HAP-1 (cell line): ENCODE measurements around the gene CD274.

Experiments
- DNase-seq, 2 experiments: peaks; one replicate each; pipeline ENCODE4 v3.0.0-alpha.2; 2016 to 2020; ENCODE audit warnings: low spot score in 2 of 2
- H3K27me3 ChIP-seq: fragments of 250-450 bp; sonication (Bioruptor Pico); 2 replicates; pipeline ENCODE4 v1.5.1; 2020; ENCODE audit warnings: low read depth, mild to moderate bottlenecking, moderate library complexity
- H3K36me3 ChIP-seq: fragments of 250-450 bp; sonication (Bioruptor Pico); replicated peaks from 2 replicates; pipeline ENCODE4 v1.5.1; 2020; ENCODE audit warnings: mild to moderate bottlenecking
- H3K4me1 ChIP-seq: fragments of 250-450 bp; sonication (Bioruptor Pico); 2 replicates; pipeline ENCODE4 v1.5.1; 2020; ENCODE audit warnings: mild to moderate bottlenecking
- H3K4me3 ChIP-seq: fragments of 250-450 bp; sonication (Bioruptor Pico); 2 replicates; pipeline ENCODE4 v1.5.1; 2020; ENCODE audit warnings: mild to moderate bottlenecking, moderate library complexity
- H3K9me3 ChIP-seq: fragments of 250-450 bp; sonication (Bioruptor Pico); 2 replicates; pipeline ENCODE4 v1.5.1; 2020; ENCODE audit warnings: mild to moderate bottlenecking, moderate library complexity
- in situ Hi-C: fragments of 300-500 bp; cut with MboI; formaldehyde crosslinking; loops from 3 replicates; pipeline ENCODE4 v1.14.3; 2020; ENCODE audit warnings: low sequenced_read_pairs, inconsistent platforms, mixed read lengths

Gene CD274

GRCh38 chr9:5450359-5451091 lies at the start of gene CD274:
Gene CD274 (plus strand): TSS chr9:5450542. CDS start chr9:5456114, 5,572 bp downstream.
- no peaks in the 10 kb centered on the region for H3K9me3 ChIP-seq
- in situ Hi-C loops, result loop anchor here (10.0 kb wide), 1 partner anchor 134 kb away; no protein-coding TSS in a partner anchor

GRCh38 chr9:5402217-5402616 lies 48.1 kb upstream of the CD274 start:
- in situ Hi-C loops, result no loop called here
- no peak overlapping the region for H3K4me3 ChIP-seq
- no peak for DNase-seq
- H3K9me3 ChIP-seq, result peaks cover 3% of the 10 kb centered on the region; the same call in 1 of the 2 replicates
- H3K27me3 ChIP-seq, result no peaks in the 10 kb centered on the region
- H3K36me3 ChIP-seq, result no peaks in the 10 kb centered on the region
- H3K4me1 ChIP-seq, result no peaks in the 10 kb centered on the region

More at GRCh38 chr9:5450359-5451091, at the start of gene CD274:
- DNase-seq, result peak; percentile 77 to 90
- Histone ChIP-seq H3K36me3 (no peaks in the 10 kb centered on the region), H3K27me3 (no peaks in the 10 kb centered on the region), H3K4me1 (peaks cover 7% of the 10 kb centered on the region), H3K4me3 (peak within 1 kb of the TSS; percentile 28)

- Histone ChIP-seq H3K9me3 (peaks cover 14% of the 10 kb centered on the region; the same call in 1 of the 2 replicates), H3K27me3 (no peaks in the 10 kb centered on the region), H3K4me3 (no peak overlapping the region), H3K4me1 (no peaks in the 10 kb centered on the region), H3K36me3 (no peaks in the 10 kb centered on the region)
- no peak for DNase-seq
- in situ Hi-C loops, result no loop called here
Observed at GRCh38 chr9:5408596-5408995, 41.7 kb upstream of the CD274 start.

- H3K27me3 ChIP-seq, result no peaks in the 10 kb centered on the region
- H3K4me1 ChIP-seq, result no peaks in the 10 kb centered on the region; the same call in 1 of the 2 replicates
- H3K4me3 ChIP-seq, result no peak overlapping the region
- no peaks in the 10 kb centered on the region for H3K36me3 ChIP-seq
- no peak for DNase-seq
- no peaks in the 10 kb centered on the region for H3K9me3 ChIP-seq
- in situ Hi-C loops, result no loop called here
Observed at GRCh38 chr9:5416953-5417352, 33.4 kb upstream of the CD274 start.

GRCh38 chr9:5418481-5418880 lies 31.9 kb upstream of the CD274 start:
- Histone ChIP-seq H3K36me3 (no peaks in the 10 kb centered on the region), H3K4me3 (no peak overlapping the region), H3K4me1 (no peaks in the 10 kb centered on the region; the same call in 1 of the 2 replicates), H3K9me3 (no peaks in the 10 kb centered on the region), H3K27me3 (no peaks in the 10 kb centered on the region)
- DNase-seq, result no peak
- in situ Hi-C loops, result no loop called here

GRCh38 chr9:5419987-5420386 lies 30.4 kb upstream of the CD274 start:
- Histone ChIP-seq H3K4me3 (no peak overlapping the region), H3K27me3 (no peaks in the 10 kb centered on the region), H3K4me1 (no peaks in the 10 kb centered on the region; the same call in 1 of the 2 replicates), H3K9me3 (no peaks in the 10 kb centered on the region), H3K36me3 (no peaks in the 10 kb centered on the region)
- in situ Hi-C loops, result no loop called here
- no peak for DNase-seq

- H3K9me3 ChIP-seq, result no peaks in the 10 kb centered on the region
- no peaks in the 10 kb centered on the region for H3K27me3 ChIP-seq
- no peaks in the 10 kb centered on the region; the same call in 1 of the 2 replicates for H3K4me1 ChIP-seq
- in situ Hi-C loops, result no loop called here
- DNase-seq, result no peak
- no peaks in the 10 kb centered on the region for H3K36me3 ChIP-seq
- no peak overlapping the region for H3K4me3 ChIP-seq
Observed at GRCh38 chr9:5421163-5421562, 29.2 kb upstream of the CD274 start.

- H3K4me3 ChIP-seq, result no peak overlapping the region
- no peaks in the 10 kb centered on the region for H3K36me3 ChIP-seq
- no peaks in the 10 kb centered on the region for H3K4me1 ChIP-seq
- H3K27me3 ChIP-seq, result no peaks in the 10 kb centered on the region
- DNase-seq, result no peak
- in situ Hi-C loops, result no loop called here
- no peaks in the 10 kb centered on the region for H3K9me3 ChIP-seq
Observed at GRCh38 chr9:5422276-5422675, 28.1 kb upstream of the CD274 start.

GRCh38 chr9:5425006-5425628 lies 25.2 kb upstream of the CD274 start:
- H3K36me3 ChIP-seq, result peaks cover 2% of the 10 kb centered on the region; the same call in 1 of the 2 replicates
- peak in 1 of 2 experiments; percentile 47 for DNase-seq
- H3K4me3 ChIP-seq, result no peak overlapping the region
- H3K4me1 ChIP-seq, result no peaks in the 10 kb centered on the region
- in situ Hi-C loops, result loop anchor here (25.0 kb wide), 1 partner anchor 663 kb away; no protein-coding TSS in a partner anchor
- no peaks in the 10 kb centered on the region for H3K9me3 ChIP-seq
- H3K27me3 ChIP-seq, result no peaks in the 10 kb centered on the region

- H3K9me3 ChIP-seq, result no peaks in the 10 kb centered on the region
- no peaks in the 10 kb centered on the region; the same call in 1 of the 2 replicates for H3K4me1 ChIP-seq
- no peak for DNase-seq
- no peaks in the 10 kb centered on the region for H3K27me3 ChIP-seq
- peaks cover 2% of the 10 kb centered on the region; the same call in 1 of the 2 replicates for H3K36me3 ChIP-seq
- no peak overlapping the region for H3K4me3 ChIP-seq
- in situ Hi-C loops, result loop anchor here (25.0 kb wide), 1 partner anchor 665 kb away; no protein-coding TSS in a partner anchor
Observed at GRCh38 chr9:5427005-5427404, 23.3 kb upstream of the CD274 start.

GRCh38 chr9:5428172-5428571 lies 22.2 kb upstream of the CD274 start:
- Histone ChIP-seq H3K4me1 (no peaks in the 10 kb centered on the region; the same call in 1 of the 2 replicates), H3K27me3 (no peaks in the 10 kb centered on the region), H3K36me3 (peaks cover 2% of the 10 kb centered on the region; the same call in 1 of the 2 replicates), H3K9me3 (no peaks in the 10 kb centered on the region), H3K4me3 (no peak overlapping the region)
- in situ Hi-C loops, result loop anchor here (25.0 kb wide), 1 partner anchor 666 kb away; no protein-coding TSS in a partner anchor
- no peak for DNase-seq

GRCh38 chr9:5428794-5429528 lies 21.4 kb upstream of the CD274 start:
- in situ Hi-C loops, result loop anchor here (25.0 kb wide), 1 partner anchor 667 kb away; no protein-coding TSS in a partner anchor

GRCh38 chr9:5429873-5430564 lies 20.3 kb upstream of the CD274 start:
- H3K9me3 ChIP-seq, result no peaks in the 10 kb centered on the region
- H3K27me3 ChIP-seq, result no peaks in the 10 kb centered on the region
- H3K4me3 ChIP-seq, result no peak overlapping the region
- DNase-seq, result no peak
- peaks cover 2% of the 10 kb centered on the region; the same call in 1 of the 2 replicates for H3K36me3 ChIP-seq
- H3K4me1 ChIP-seq, result no peaks in the 10 kb centered on the region; the same call in 1 of the 2 replicates
- in situ Hi-C loops, result loop anchor here (25.0 kb wide), 1 partner anchor 668 kb away; no protein-coding TSS in a partner anchor

More at GRCh38 chr9:5428794-5429528, 21.4 kb upstream of the CD274 start:
- Histone ChIP-seq H3K36me3 (peaks cover 2% of the 10 kb centered on the region; the same call in 1 of the 2 replicates), H3K4me1 (no peaks in the 10 kb centered on the region; the same call in 1 of the 2 replicates), H3K9me3 (no peaks in the 10 kb centered on the region), H3K4me3 (no peak overlapping the region), H3K27me3 (no peaks in the 10 kb centered on the region)
- DNase-seq, result no peak
